Central memory CD8-positive, alpha-beta T cell (primary cell): ENCODE measurements around the gene ARHGAP12.
"Not testable (repeated sequence)": the region's sequence is repeated elsewhere in the genome, so short reads cannot be mapped to it uniquely, and the experiment has no call there.

ENCODE experiments used
- ATAC-seq: fragments of 150-1000 bp; cut with Tn5 transposase; replicated peaks from 2 replicates; pipeline ENCODE4 v1.10.0; 2022; ENCODE audit warnings: mild to moderate bottlenecking, moderate FRiP score, moderate number of reproducible peaks; ENCODE audit not compliant: poor library complexity, severe bottlenecking; ENCODE audit errors: extremely low read depth
- DNase-seq, 2 donors: peaks; one replicate each; pipeline ENCODE4 v3.0.0; 2021; ENCODE audit warnings: low spot score in 2 of 2
- H3K27ac Mint-ChIP-seq: one replicate; pipeline ENCODE4 v1.8.0; 2022; ENCODE audit warnings: low read depth, mild to moderate bottlenecking, moderate library complexity, mixed read lengths
- H3K27me3 Mint-ChIP-seq: one replicate; pipeline ENCODE4 v1.8.0; 2022; ENCODE audit warnings: mixed read lengths
- H3K36me3 Mint-ChIP-seq: one replicate; pipeline ENCODE4 v1.8.0; 2022; ENCODE audit warnings: mild to moderate bottlenecking, moderate library complexity, mixed read lengths; ENCODE audit not compliant: insufficient read depth
- H3K4me1 Mint-ChIP-seq: one replicate; pipeline ENCODE4 v1.8.0; 2022; ENCODE audit warnings: mixed read lengths
- H3K4me3 Mint-ChIP-seq: one replicate; pipeline ENCODE4 v1.8.0; 2022; ENCODE audit warnings: mild to moderate bottlenecking, moderate library complexity, mixed read lengths
- H3K9me3 Mint-ChIP-seq: one replicate; pipeline ENCODE4 v1.8.0; 2022; ENCODE audit warnings: mixed read lengths

The ARHGAP12 gene

GRCh38 chr10:31928549-31929260 is at the start of gene ARHGAP12:
Gene ARHGAP12 (minus strand): TSS chr10:31928831. CDS start chr10:31908855, 19,976 bp downstream.
- DNase-seq (peak; percentile 71 to 75), ATAC-seq (peak; percentile 60)
- Mint-ChIP-seq H3K27me3 (no peaks in the 10 kb centered on the region), H3K27ac (peak within 1 kb of the TSS; percentile 58), H3K9me3 (no peaks in the 10 kb centered on the region), H3K4me3 (peak within 1 kb of the TSS; percentile 93), H3K4me1 (peaks cover 56% of the 10 kb centered on the region), H3K36me3 (peaks cover 18% of the 10 kb centered on the region)

GRCh38 chr10:31978156-31978483 is 49.5 kb upstream of the ARHGAP12 start:
- Mint-ChIP-seq H3K9me3 (no peaks in the 10 kb centered on the region), H3K4me3 (no peak overlapping the region), H3K36me3 (peaks cover 2% of the 10 kb centered on the region), H3K27me3 (no peaks in the 10 kb centered on the region), H3K4me1 (peaks cover 24% of the 10 kb centered on the region), H3K27ac (no peak overlapping the region)
- no peak for ATAC-seq
- DNase-seq: no peak

- peaks cover 24% of the 10 kb centered on the region for H3K4me1 Mint-ChIP-seq
- no peak overlapping the region for H3K4me3 Mint-ChIP-seq
- H3K27me3 Mint-ChIP-seq: no peaks in the 10 kb centered on the region
- ATAC-seq (peak; percentile 79), DNase-seq (no peak)
- H3K27ac Mint-ChIP-seq: no peak overlapping the region
- H3K9me3 Mint-ChIP-seq: no peaks in the 10 kb centered on the region
- peaks cover 2% of the 10 kb centered on the region for H3K36me3 Mint-ChIP-seq
Measured at GRCh38 chr10:31977440-31978155, 49.0 kb upstream of the ARHGAP12 start.

GRCh38 chr10:31975157-31975765 is 46.6 kb upstream of the ARHGAP12 start:
- Mint-ChIP-seq H3K36me3 (peaks cover 2% of the 10 kb centered on the region), H3K27me3 (no peaks in the 10 kb centered on the region), H3K4me3 (no peak overlapping the region), H3K9me3 (no peaks in the 10 kb centered on the region), H3K4me1 (peaks cover 24% of the 10 kb centered on the region), H3K27ac (no peak overlapping the region)
- DNase-seq (no peak), ATAC-seq (no peak)

GRCh38 chr10:31974434-31975124 is 45.9 kb upstream of the ARHGAP12 start:
- no peak overlapping the region for H3K27ac Mint-ChIP-seq
- DNase-seq (no peak), ATAC-seq (no peak)
- H3K27me3 Mint-ChIP-seq: no peaks in the 10 kb centered on the region
- H3K9me3 Mint-ChIP-seq: no peaks in the 10 kb centered on the region
- H3K4me3 Mint-ChIP-seq: no peak overlapping the region
- H3K4me1 Mint-ChIP-seq: peaks cover 24% of the 10 kb centered on the region
- peaks cover 2% of the 10 kb centered on the region for H3K36me3 Mint-ChIP-seq

GRCh38 chr10:31972519-31973041 is 43.9 kb upstream of the ARHGAP12 start:
- no peak for ATAC-seq
- Mint-ChIP-seq H3K27ac (no peak overlapping the region), H3K36me3 (peaks cover 2% of the 10 kb centered on the region), H3K27me3 (no peaks in the 10 kb centered on the region), H3K4me3 (no peak overlapping the region), H3K4me1 (peaks cover 18% of the 10 kb centered on the region), H3K9me3 (no peaks in the 10 kb centered on the region)
- DNase-seq: no peak

- not testable (repeated sequence) for H3K36me3 Mint-ChIP-seq, H3K27me3 Mint-ChIP-seq, ATAC-seq, H3K4me1 Mint-ChIP-seq, H3K4me3 Mint-ChIP-seq, DNase-seq, H3K9me3 Mint-ChIP-seq, H3K27ac Mint-ChIP-seq
Measured at GRCh38 chr10:31969847-31970246, 41.2 kb upstream of the ARHGAP12 start.

GRCh38 chr10:31963589-31963980 is 35.0 kb upstream of the ARHGAP12 start:
- no peaks in the 10 kb centered on the region for H3K27me3 Mint-ChIP-seq
- H3K9me3 Mint-ChIP-seq: no peaks in the 10 kb centered on the region
- H3K36me3 Mint-ChIP-seq: peaks cover 2% of the 10 kb centered on the region
- H3K4me1 Mint-ChIP-seq: no peaks in the 10 kb centered on the region
- H3K27ac Mint-ChIP-seq: no peak overlapping the region
- no peak overlapping the region for H3K4me3 Mint-ChIP-seq
- DNase-seq (no peak), ATAC-seq (no peak)

GRCh38 chr10:31962826-31963588 is 34.4 kb upstream of the ARHGAP12 start:
- H3K4me1 Mint-ChIP-seq: no peaks in the 10 kb centered on the region
- ATAC-seq (no peak), DNase-seq (no peak)
- H3K27ac Mint-ChIP-seq: no peak overlapping the region
- H3K4me3 Mint-ChIP-seq: no peak overlapping the region
- H3K36me3 Mint-ChIP-seq: peaks cover 2% of the 10 kb centered on the region
- H3K9me3 Mint-ChIP-seq: no peaks in the 10 kb centered on the region
- no peaks in the 10 kb centered on the region for H3K27me3 Mint-ChIP-seq

- H3K9me3 Mint-ChIP-seq: no peaks in the 10 kb centered on the region
- no peaks in the 10 kb centered on the region for H3K4me1 Mint-ChIP-seq
- H3K27ac Mint-ChIP-seq: no peak overlapping the region
- peaks cover 2% of the 10 kb centered on the region for H3K36me3 Mint-ChIP-seq
- ATAC-seq: no peak
- H3K27me3 Mint-ChIP-seq: no peaks in the 10 kb centered on the region
- no peak for DNase-seq
- no peak overlapping the region for H3K4me3 Mint-ChIP-seq
Measured at GRCh38 chr10:31961277-31962074, 32.8 kb upstream of the ARHGAP12 start.

- Mint-ChIP-seq H3K4me1 (no peaks in the 10 kb centered on the region), H3K36me3 (peaks cover 2% of the 10 kb centered on the region), H3K4me3 (no peak overlapping the region), H3K27me3 (no peaks in the 10 kb centered on the region), H3K9me3 (peaks cover 2% of the 10 kb centered on the region), H3K27ac (no peak overlapping the region)
- ATAC-seq (no peak), DNase-seq (no peak)
Measured at GRCh38 chr10:31959461-31960173, 31.0 kb upstream of the ARHGAP12 start.
